OCI-LY7 (cell line): ENCODE results near the gene RBM14. TPM values are rescaled to one million over a fixed set of nuclear protein-coding genes. Genes with fewer than 3 reads are reported as not detected.

ENCODE experiments used
- BruUV-seq: library from RNA; stranded (reverse); fragments of 400-500 nt; replicated peaks from 2 replicates; lab custom pipeline; 2021; lab: Mats Ljungman, UMichigan
- CTCF ChIA-PET: fragments of 300-600 bp; sonication (Branson Sonifier 250); formaldehyde crosslinking; loops from one replicate; lab custom pipeline; 2022; ENCODE audit warnings: antibody characterized with exemption; ENCODE audit not compliant: unreplicated experiment; lab: Charles Lee
- POLR2A ChIA-PET: fragments of 300-600 bp; sonication (Branson Sonifier 250); formaldehyde crosslinking; loops from one replicate; lab custom pipeline; 2022; ENCODE audit warnings: antibody characterized with exemption; lab: Charles Lee
- DNase-seq: peaks from one replicate; pipeline ENCODE4 v3.0.0-alpha.2; 2015; ENCODE audit warnings: low spot score
- H2AFZ ChIP-seq: fragments of 200-600 bp; sonication (generic), shearing (Covaris generic); 2 replicates; pipeline ENCODE4 v1.6.1; 2014; ENCODE audit warnings: mild to moderate bottlenecking, antibody characterized with exemption, low read length, moderate library complexity
- H3K27ac ChIP-seq: fragments of 200-600 bp; sonication (generic); 2 replicates; pipeline ENCODE4 v1.5.1; 2014; ENCODE audit warnings: mixed run types, low read depth, mild to moderate bottlenecking, moderate library complexity, low read length, inconsistent platforms; ENCODE audit not compliant: poor library complexity, severe bottlenecking
- H3K36me3 ChIP-seq: fragments of 200-600 bp; sonication (generic); 2 replicates; pipeline ENCODE4 v1.6.1; 2014; ENCODE audit warnings: mild to moderate bottlenecking, antibody characterized with exemption, low read length, moderate library complexity, mixed read lengths; ENCODE audit not compliant: insufficient read depth
- H3K4me1 ChIP-seq: fragments of 200-600 bp; sonication (generic); 2 replicates; pipeline ENCODE4 v1.5.1; 2014; ENCODE audit warnings: mild to moderate bottlenecking, low read length; ENCODE audit not compliant: insufficient read depth, poor library complexity, severe bottlenecking
- H3K4me2 ChIP-seq: fragments of 200-600 bp; sonication (generic); 2 replicates; pipeline ENCODE4 v1.6.1; 2014; ENCODE audit warnings: mild to moderate bottlenecking, low read length
- H3K4me3 ChIP-seq: fragments of 200-600 bp; sonication (generic); 2 replicates; pipeline ENCODE4 v1.5.1; 2014; ENCODE audit warnings: mild to moderate bottlenecking, low read depth, low read length; ENCODE audit not compliant: poor library complexity, severe bottlenecking
- H3K79me2 ChIP-seq: fragments of 200-600 bp; sonication (generic); 2 replicates; pipeline ENCODE4 v1.6.1; 2016; ENCODE audit warnings: low read depth, mild to moderate bottlenecking, low read length, moderate library complexity, mixed read lengths; ENCODE audit not compliant: insufficient read depth
- H3K9me2 ChIP-seq: fragments of 200-600 bp; sonication (generic); 2 replicates; pipeline ENCODE4 v1.6.1; 2016; ENCODE audit warnings: mild to moderate bottlenecking, low read length, mixed read lengths; ENCODE audit not compliant: insufficient read depth
- H3K9me3 ChIP-seq: fragments of 200-600 bp; sonication (generic); 2 replicates; pipeline ENCODE4 v1.6.1; 2014; ENCODE audit warnings: mild to moderate bottlenecking, mixed run types, low read length, mixed read lengths
- H4K20me1 ChIP-seq: fragments of 200-600 bp; sonication (generic); 2 replicates; pipeline ENCODE4 v1.6.1; 2014; ENCODE audit warnings: mild to moderate bottlenecking, antibody characterized with exemption, low read length, moderate library complexity, mixed read lengths; ENCODE audit not compliant: insufficient read depth
- CTCF ChIP-seq: fragments of 200-600 bp; sonication (generic); conservative IDR thresholded peaks from 2 replicates; pipeline ENCODE4 v1.5.1; 2014; ENCODE audit warnings: mild to moderate bottlenecking, antibody characterized with exemption, low read length, moderate library complexity, mixed read lengths
- EZH2phosphoT487 ChIP-seq: fragments of 200-600 bp; sonication (generic); IDR thresholded peaks from 2 replicates; pipeline ENCODE4 v1.6.1; 2018; ENCODE audit warnings: low read depth, borderline replicate concordance, mild to moderate bottlenecking, mixed run types, antibody characterized with exemption, low read length, moderate library complexity, mixed read lengths
- intact Hi-C: fragments of 100-400 bp; cut with micrococcal nuclease; formaldehyde crosslinking; loops from one replicate; pipeline ENCODE4 v1.10.0; 2022; ENCODE audit not compliant: unreplicated experiment
- total RNA-seq, 2 experiments: library from RNA; depleted of rRNA in 1 of 2; stranded (reverse); fragments of >200 nt in 1 of 2; shearing (Covaris generic) in 1 of 2; gene quantifications; 2 replicates each; pipeline ENCODE4 v1.2.3, GENCODE V29; 2014 to 2022

Gene RBM14
- total RNA-seq, 2 experiments from 2014 or later, result 94.6 to 243 TPM

GRCh38 chr11:66625041-66625751, 8.8 kb downstream of the RBM14 start:
- Histone ChIP-seq H3K36me3 (peaks cover 99% of the 10 kb centered on the region), H3K4me3 (no peak overlapping the region), H4K20me1 (peaks cover 25% of the 10 kb centered on the region), H3K4me2 (no peak overlapping the region), H3K79me2 (peaks cover 100% of the 10 kb centered on the region), H2AFZ (no peak overlapping the region), H3K9me3 (no peaks in the 10 kb centered on the region), H3K9me2 (no peaks in the 10 kb centered on the region), H3K27ac (no peak overlapping the region), H3K4me1 (peaks cover 20% of the 10 kb centered on the region)
- intact Hi-C loops, result no loop called here
- CTCF ChIA-PET, result no interaction called here
- DNase-seq, result no peak
- TF ChIP-seq EZH2phosphoT487 (no peak), CTCF (no peak)
- BruUV-seq, result no TSS peak
- POLR2A ChIA-PET, result no interaction called here

GRCh38 chr11:66625752-66626149, 9.3 kb downstream of the RBM14 start:
- H3K9me3 ChIP-seq, result no peaks in the 10 kb centered on the region
- H3K36me3 ChIP-seq, result peaks cover 99% of the 10 kb centered on the region
- no peak for DNase-seq
- no peak overlapping the region for H3K4me3 ChIP-seq
- no peak overlapping the region for H3K4me2 ChIP-seq
- H3K27ac ChIP-seq, result no peak overlapping the region
- TF ChIP-seq CTCF (no peak), EZH2phosphoT487 (no peak)
- peaks cover 15% of the 10 kb centered on the region for H3K4me1 ChIP-seq
- peaks cover 100% of the 10 kb centered on the region for H3K79me2 ChIP-seq
- intact Hi-C loops, result no loop called here
- H2AFZ ChIP-seq, result no peak overlapping the region
- H3K9me2 ChIP-seq, result no peaks in the 10 kb centered on the region
- no TSS peak for BruUV-seq
- ChIA-PET POLR2A (interaction anchor here (0.6 to 0.7 kb wide), 2 partner anchors 9 to 143 kb away, joined by 3 read pairs; partner anchors contain the start of gene RBM14), CTCF (no interaction called here)
- H4K20me1 ChIP-seq, result peaks cover 25% of the 10 kb centered on the region

GRCh38 chr11:66626382-66626781, 10.0 kb downstream of the RBM14 start:
- no peak overlapping the region for H3K4me2 ChIP-seq
- H3K4me1 ChIP-seq, result peaks cover 10% of the 10 kb centered on the region
- peaks cover 100% of the 10 kb centered on the region for H3K36me3 ChIP-seq
- ChIA-PET POLR2A (interaction anchor here (0.6 to 0.7 kb wide), 2 partner anchors 10 to 142 kb away, joined by 3 read pairs; partner anchors contain the start of gene RBM14), CTCF (no interaction called here)
- peaks cover 99% of the 10 kb centered on the region for H3K79me2 ChIP-seq
- no peak for DNase-seq
- no TSS peak for BruUV-seq
- intact Hi-C loops, result no loop called here
- H3K4me3 ChIP-seq, result no peak overlapping the region
- no peaks in the 10 kb centered on the region for H3K9me3 ChIP-seq
- H3K9me2 ChIP-seq, result no peaks in the 10 kb centered on the region
- H3K27ac ChIP-seq, result no peak overlapping the region
- H2AFZ ChIP-seq, result no peak overlapping the region
- peaks cover 25% of the 10 kb centered on the region for H4K20me1 ChIP-seq
- no peak for TF ChIP-seq EZH2phosphoT487
- TF ChIP-seq CTCF, result no peak
